Prostate gland (tissue), 2 donors: ENCODE results near the gene SFTA2.
"Not testable (repeated sequence)": the region's sequence is repeated elsewhere in the genome, so short reads cannot be mapped to it uniquely, and the experiment has no call there.

Source experiments
- CTCF ChIP-seq, 4 experiments: fragments of 200-600 bp in 2 of 4; fragments of 450-650 bp in 2 of 4; sonication (generic) in 2 of 4; IDR thresholded peaks; 1 replicate in 3 of 4; 2 replicates in 1 of 4; pipeline ENCODE4 v1.5.1; 2016 to 2019; ENCODE audit warnings: antibody characterized with exemption in 4 of 4, mild to moderate bottlenecking in 2 of 4, moderate library complexity in 2 of 4
- POLR2A ChIP-seq: fragments of 450-650 bp; IDR thresholded peaks from one replicate; pipeline ENCODE4 v1.6.1; 2016; ENCODE audit warnings: antibody characterized with exemption, mild to moderate bottlenecking
- POLR2AphosphoS5 ChIP-seq: sonication (generic); formaldehyde crosslinking; IDR thresholded peaks from one replicate; pipeline ENCODE4 v1.6.1; 2017; ENCODE audit warnings: antibody characterized with exemption

GRCh38 chr6:30969171-30969570, 37.2 kb upstream of the SFTA2 start:
- TF ChIP-seq POLR2A; CTCF (IDR thresholded peaks at IDR 0.05); POLR2AphosphoS5: not testable (repeated sequence)
